ES-I3 (cell line): Measurements from ENCODE around the gene JAGN1.
A peak's percentile ranks its signal among the peaks of the same experiment; 100 is the strongest.
"Not testable (repeated sequence)": the region's sequence is repeated elsewhere in the genome, so short reads cannot be mapped to it uniquely, and the experiment has no call there.

Experiments
- H3K36me3 ChIP-seq: 2 replicates; pipeline ENCODE4 v1.6.1; 2013; ENCODE audit warnings: mild to moderate bottlenecking, low read length, control low read depth, moderate library complexity; ENCODE audit not compliant: insufficient read depth
- H3K4me1 ChIP-seq: 2 replicates; pipeline ENCODE4 v1.6.1; 2013; ENCODE audit warnings: mild to moderate bottlenecking, control low read depth, low read length; ENCODE audit not compliant: insufficient read depth
- H3K9ac ChIP-seq: 2 replicates; pipeline ENCODE4 v1.6.1; 2013; ENCODE audit warnings: low read depth, mild to moderate bottlenecking, low read length, moderate library complexity
- H3K9me3 ChIP-seq: 2 replicates; pipeline ENCODE4 v1.6.1; 2013; ENCODE audit warnings: mild to moderate bottlenecking, low read length, moderate library complexity; ENCODE audit not compliant: control insufficient read depth, insufficient read depth

The JAGN1 gene

DNA sequence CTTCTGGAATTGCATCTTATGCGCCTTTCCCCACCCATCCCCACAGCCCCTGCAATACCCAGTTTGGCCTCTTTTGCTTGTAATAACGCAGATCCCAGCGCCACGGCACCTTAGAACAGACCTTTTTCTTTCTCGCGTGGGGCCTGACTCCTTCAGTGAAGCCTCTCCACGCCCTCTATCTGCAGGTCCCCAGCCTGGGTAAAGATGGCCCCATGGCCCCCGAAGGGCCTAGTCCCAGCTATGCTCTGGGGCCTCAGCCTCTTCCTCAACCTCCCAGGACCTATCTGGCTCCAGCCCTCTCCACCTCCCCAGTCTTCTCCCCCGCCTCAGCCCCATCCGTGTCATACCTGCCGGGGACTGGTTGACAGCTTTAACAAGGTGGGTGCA is 43.8 kb downstream of the JAGN1 start:
- peak overlapping the region; percentile 99 for H3K9ac ChIP-seq

DNA sequence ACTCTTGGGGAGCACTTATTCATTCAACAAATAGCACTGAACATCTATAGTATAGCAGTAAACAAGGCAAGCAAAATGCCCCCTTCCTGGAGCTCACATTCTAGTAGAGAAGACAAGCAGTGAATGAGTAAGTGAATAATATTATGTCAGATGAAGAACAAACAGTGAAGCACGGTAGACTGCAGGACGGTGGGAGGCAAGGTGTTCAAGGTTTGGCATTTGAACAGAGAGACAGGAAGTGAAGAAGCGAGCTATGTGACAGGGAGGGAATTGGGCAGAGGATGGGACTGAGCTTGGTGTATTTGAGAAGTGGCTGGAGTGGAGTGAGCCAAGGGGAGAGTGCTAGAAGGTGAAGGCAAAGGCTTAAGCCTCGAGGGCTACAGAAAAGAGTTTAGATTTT is 44.6 kb downstream of the JAGN1 start:
- Histone ChIP-seq H3K4me1 (no peaks in the 10 kb centered on the region), H3K9ac (no peak overlapping the region), H3K9me3 (no peaks in the 10 kb centered on the region), H3K36me3 (no peaks in the 10 kb centered on the region)

More for the DNA sequence above, 43.8 kb downstream of the JAGN1 start:
- Histone ChIP-seq H3K4me1 (no peaks in the 10 kb centered on the region), H3K36me3 (no peaks in the 10 kb centered on the region), H3K9me3 (no peaks in the 10 kb centered on the region)

DNA sequence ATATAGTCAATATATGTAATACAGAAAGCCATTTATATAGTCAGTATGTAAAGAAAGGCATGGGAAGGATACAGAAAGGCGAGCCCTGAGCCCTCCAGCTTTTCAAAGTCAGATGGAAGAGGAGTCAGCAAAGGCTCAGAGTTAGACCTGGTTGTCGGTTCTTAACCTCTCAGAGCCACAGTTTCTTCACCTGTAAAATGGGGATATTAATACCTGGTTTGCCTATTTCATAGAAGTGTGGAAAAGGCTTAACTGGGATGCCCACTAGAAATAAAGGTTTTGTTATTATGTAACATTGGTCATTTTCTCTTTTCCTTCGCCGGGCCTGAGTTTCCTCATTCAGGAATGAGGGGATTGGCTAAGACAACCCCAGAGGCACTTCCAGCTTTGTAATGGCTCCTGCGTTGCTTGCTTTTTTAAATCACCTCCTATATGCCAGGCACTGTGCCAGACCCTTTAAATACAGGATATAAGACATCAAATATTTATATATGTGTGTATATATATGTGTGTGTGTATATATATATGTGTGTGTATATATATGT is 45.6 kb downstream of the JAGN1 start:
- H3K36me3 ChIP-seq, result no peaks in the 10 kb centered on the region
- H3K9ac ChIP-seq, result no peak overlapping the region
- no peaks in the 10 kb centered on the region for H3K9me3 ChIP-seq
- H3K4me1 ChIP-seq, result no peaks in the 10 kb centered on the region

DNA sequence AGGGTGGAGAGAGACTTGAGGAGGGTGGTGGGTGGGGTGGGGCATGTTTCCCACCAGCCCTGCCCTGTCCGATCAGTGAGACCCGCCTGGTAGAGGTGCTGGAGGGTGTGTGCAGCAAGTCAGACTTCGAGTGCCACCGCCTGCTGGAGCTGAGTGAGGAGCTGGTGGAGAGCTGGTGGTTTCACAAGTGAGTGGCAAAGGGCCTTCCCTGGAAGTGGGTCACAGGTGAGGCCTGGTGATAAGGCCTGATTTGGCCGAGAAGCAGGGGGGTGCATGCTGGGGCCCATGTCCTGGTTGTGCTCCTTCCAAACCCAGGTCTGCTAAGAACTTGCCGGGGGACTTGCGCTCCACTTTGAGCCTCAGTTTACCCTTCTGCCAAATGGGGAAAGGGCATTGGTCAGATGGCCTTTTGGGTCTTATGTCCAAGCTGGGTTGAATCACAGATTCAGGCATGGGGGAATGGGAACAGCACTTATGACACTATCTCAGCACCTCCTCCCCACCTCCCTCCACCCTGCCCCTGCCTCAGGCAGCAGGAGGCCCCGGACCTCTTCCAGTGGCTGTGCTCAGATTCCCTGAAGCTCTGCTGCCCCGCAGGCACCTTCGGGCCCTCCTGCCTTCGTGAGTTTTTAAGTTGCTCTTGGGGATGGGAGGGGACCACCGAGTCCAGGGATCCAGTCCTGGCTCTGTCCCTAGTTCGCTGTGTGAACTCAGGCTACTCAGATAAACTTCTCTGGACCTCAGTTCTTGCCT is 47.3 kb downstream of the JAGN1 start:
- no peaks in the 10 kb centered on the region for H3K36me3 ChIP-seq
- H3K9ac ChIP-seq, result no peak overlapping the region
- H3K9me3 ChIP-seq, result no peaks in the 10 kb centered on the region

DNA sequence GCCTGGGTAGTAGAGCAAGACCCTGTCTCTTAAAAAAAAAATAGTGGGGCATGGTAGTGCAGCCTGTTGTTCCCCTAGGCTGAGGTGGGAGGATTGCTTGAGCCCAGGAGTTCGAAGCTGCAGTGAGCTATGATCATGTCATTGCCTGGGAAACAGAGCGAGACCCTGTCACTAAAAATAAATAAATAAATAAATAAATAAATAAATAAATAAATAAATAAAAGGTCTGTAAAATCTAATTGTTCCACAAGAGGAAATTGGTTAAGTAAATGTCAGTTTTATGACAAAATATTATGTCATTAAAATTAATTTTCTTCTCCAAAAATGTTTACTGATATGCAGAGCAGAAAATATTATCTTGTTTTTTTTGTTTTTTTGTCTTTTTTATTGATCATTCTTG is 48.6 kb downstream of the JAGN1 start:
- Histone ChIP-seq H3K4me1 (no peaks in the 10 kb centered on the region), H3K9ac (no peak overlapping the region), H3K9me3 (no peaks in the 10 kb centered on the region), H3K36me3 (no peaks in the 10 kb centered on the region)

More for the DNA sequence above, 47.3 kb downstream of the JAGN1 start:
- no peaks in the 10 kb centered on the region for H3K4me1 ChIP-seq

GRCh38 chr3:9939906-9940305 is 49.5 kb downstream of the JAGN1 start:
- not testable (repeated sequence) for H3K4me1 ChIP-seq, H3K36me3 ChIP-seq, H3K9me3 ChIP-seq, H3K9ac ChIP-seq

GRCh38 chr3:9940746-9941145 is 50.3 kb downstream of the JAGN1 start:
- no peaks in the 10 kb centered on the region for H3K9me3 ChIP-seq
- no peaks in the 10 kb centered on the region for H3K36me3 ChIP-seq
- H3K4me1 ChIP-seq, result no peaks in the 10 kb centered on the region
- no peak overlapping the region for H3K9ac ChIP-seq

DNA sequence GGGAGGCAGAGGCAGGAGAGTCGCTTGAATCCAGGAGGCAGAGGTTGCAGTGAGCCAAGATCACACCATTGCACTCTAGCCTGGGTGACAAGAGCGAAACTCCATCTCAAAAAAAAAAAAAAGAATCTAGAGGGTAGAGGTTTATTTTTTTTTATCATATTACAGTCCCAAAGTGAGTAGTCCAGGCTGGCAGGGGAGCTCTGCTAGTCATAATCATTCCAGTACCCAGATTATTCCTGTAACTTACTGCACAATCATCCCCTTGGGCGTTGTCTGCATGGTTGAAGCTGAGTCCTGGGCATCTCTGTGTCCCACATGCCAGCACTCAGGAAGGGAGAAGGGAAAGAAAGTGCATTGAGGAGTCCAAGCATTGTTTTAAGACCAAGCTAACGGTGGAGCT is 51.8 kb downstream of the JAGN1 start:
- Histone ChIP-seq H3K9me3 (no peaks in the 10 kb centered on the region), H3K4me1 (no peaks in the 10 kb centered on the region), H3K36me3 (no peaks in the 10 kb centered on the region), H3K9ac (no peak overlapping the region)

- Histone ChIP-seq H3K36me3 (no peaks in the 10 kb centered on the region), H3K9ac (no peak overlapping the region), H3K9me3 (no peaks in the 10 kb centered on the region), H3K4me1 (no peaks in the 10 kb centered on the region)
These were observed 52.7 kb downstream of the JAGN1 start for GRCh38 chr3:9942934-9943690.
